NOMO-1 (cell line): Measurements from ENCODE around the gene ASB8.

Source experiments
- DNase-seq, 2 experiments: peaks; one replicate each; lab custom pipeline; 2025; ENCODE audit not compliant: unreplicated experiment in 2 of 2; lab: John Stamatoyannopoulos, UW

The ASB8 gene, protein sequence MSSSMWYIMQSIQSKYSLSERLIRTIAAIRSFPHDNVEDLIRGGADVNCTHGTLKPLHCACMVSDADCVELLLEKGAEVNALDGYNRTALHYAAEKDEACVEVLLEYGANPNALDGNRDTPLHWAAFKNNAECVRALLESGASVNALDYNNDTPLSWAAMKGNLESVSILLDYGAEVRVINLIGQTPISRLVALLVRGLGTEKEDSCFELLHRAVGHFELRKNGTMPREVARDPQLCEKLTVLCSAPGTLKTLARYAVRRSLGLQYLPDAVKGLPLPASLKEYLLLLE

DNA sequence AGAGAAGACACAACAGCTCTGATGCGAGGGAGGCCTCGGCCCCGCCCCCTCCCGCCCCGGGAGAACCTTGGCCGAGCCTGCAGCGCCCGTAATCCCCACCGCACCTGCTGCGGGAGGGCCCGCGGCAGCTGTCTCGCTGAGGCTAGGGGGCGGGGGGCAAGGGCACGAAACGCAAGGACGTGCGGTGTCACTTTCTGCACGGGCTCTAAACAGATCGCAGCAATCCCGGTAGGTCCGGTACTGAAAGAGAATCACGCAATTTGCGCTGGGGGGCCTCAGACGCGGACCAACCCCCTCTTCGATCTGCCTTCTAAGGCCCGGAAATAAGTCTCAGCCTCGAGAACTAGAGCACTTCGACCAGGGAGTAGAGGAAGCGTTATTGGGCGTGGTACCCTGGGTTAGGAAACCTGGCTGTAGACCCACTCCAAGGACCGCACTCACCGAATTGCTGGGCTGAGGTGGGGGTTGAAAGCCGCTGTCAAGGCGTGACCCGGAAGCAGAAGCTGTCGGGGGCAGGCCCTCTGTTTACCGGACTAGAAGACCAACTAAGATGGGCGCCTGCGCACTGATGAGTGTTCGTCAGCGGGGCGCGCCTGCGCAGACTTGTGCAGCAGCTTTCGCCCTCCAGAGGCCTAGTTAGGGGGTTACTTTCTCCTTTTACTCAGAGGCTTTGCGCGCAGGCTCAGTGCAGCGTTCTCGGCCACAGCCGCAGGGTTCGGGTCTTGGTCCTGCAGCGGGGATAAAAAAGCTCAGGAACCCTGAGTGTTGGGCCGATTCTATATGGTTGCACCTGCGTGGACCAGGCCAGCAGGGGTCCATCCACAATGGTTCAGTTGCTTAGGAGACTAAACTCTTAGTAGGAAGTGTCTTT, at the start of gene ASB8:
ASB8 (minus strand) TSS at position 498 of the 871 bp plus-strand sequence. CDS start 4,019 bp downstream, outside the sequence.
- DNase-seq = peak; percentile 96 to 99

DNA sequence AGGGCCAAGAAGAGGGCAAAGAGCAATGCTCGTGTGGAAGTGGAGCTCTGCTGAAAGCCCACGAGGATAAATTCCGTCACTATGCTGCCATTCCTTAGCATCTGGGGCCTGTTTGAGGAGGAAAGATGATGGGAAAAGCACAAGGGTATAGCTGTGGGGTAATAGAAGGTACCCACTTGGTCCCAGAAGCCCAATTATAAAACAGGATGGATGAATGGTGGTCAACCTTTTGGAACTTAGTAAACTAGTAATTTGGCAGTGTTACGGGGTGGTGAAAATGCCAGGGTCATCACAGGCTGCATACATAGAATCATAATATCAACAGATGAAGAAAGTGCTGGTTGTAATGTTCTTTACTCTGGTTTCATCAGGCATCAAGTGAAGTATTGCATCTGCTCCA, 45.9 kb upstream of the ASB8 start, which contains the start of gene OR10AD1:
OR10AD1 (minus strand) TSS at position 101 of the 400 bp plus-strand sequence; CDS start at position 101, 0 bp downstream.
- no peak for DNase-seq

DNA sequence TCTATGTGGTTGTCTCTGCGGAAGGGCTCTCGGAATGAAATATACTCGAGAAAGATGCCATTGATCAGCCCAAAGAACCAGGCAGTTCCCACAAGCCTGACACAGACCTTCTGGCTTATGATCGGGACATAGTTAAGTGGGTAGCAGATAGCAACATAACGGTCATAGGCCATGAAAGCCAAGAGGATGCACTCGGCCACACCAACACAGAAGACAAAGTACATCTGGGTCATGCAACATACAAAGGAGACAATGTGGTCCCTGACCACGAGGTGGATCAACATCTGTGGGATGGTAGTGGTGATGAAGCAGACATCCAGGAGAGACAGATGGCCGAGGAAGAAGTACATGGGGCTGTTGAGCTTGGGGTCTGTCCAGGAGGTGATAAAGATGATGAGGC, 45.5 kb upstream of the ASB8 start:
- no peak for DNase-seq

DNA sequence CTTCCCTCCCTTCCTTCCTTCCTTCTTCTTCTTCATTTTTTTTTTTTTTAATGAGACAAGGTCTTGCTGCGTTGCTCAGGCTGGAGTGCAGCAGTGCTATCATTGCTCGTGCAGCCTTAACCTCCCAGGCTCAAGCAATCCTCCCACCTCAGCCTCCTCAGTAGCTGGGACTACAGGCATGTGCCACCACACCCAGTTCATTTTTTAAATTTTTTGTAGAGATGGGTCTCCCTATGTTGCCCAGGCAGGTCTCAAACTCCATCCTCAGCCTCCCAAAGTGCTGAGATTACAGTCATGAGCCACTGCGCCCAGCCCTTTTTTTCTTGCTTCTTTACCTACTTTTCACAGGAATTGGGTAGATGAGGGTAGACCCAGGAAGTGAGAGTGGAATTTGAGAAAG, 44.2 kb upstream of the ASB8 start:
- no peak for DNase-seq

DNA sequence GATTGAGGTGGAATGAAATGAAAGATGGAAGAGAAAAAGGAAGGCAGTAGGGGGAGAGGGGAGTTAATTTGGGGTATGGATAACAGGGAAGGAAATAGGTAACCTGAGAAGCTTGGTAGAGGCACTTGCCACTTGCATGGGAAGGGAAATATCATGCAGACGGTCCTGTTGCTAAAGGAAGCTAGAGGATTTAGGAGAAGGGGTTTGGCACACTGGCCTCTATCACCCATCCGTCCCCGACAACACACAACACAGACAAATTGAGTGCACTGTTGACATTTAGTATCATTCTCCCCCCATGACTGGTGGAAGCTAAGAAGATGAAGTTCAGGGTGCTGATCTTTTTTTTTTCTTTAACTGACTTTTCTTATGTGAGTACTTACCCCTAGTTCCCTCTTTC, 43.8 kb upstream of the ASB8 start:
- no peak for DNase-seq

DNA sequence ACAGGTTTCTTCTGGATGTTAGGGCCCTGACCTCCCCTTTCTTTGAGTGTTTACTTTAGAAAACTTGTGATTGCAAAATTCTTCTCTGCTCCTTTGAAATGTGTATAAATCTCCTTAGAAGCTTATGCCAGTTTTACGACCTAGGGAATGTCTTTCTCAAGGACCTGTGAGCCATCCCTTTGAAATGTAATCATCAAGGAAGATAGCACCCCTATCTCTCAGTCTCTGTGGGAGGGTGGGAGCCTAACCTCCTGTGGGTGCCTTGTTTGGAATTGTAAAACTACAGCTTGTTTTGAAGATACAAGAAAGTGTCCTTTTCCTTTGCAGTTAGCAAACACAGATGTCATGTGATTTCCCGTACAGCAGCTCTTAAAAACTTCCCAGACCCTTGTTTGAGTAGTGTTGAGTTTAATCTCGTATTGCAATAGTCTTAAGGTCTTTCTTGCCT, 42.5 kb upstream of the ASB8 start:
- peak; percentile 12 to 43 for DNase-seq

DNA sequence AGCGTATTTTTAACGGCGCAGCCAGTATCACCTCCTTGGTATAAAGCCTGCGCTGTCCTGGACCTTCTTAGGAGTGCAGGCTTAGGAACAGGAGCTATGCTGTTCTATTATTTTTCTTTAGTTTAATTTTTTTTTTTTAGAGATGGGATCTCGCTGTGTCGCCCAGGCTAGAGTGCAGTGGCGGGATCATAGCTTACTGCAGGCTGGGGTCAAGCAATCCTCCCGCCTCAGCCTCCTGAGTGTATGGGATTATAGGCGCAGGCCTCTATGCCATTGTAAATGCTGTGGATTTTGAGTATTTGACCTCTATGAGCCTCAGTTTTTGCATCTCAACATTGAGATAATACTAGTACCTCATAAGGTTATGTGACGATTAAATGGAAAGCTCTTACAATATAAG, 41.7 kb upstream of the ASB8 start:
- no peak for DNase-seq

DNA sequence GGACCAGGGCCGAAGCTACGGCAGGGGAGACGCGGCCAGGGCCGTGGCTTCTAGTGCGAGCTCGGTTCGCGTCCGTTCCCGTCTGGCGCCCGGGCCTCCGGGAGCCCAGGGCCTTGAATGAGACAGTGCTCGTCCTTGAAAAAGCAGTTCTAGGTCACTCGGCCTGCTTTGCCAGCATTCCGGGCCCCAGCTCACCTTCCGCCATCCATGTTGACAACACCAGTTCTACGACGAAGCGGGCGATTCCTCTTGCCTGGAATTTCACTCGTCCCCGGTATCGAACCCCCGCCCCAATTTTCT, 41.3 kb upstream of the ASB8 start:
- DNase-seq = peak in 1 of 2 experiments; percentile 41

DNA sequence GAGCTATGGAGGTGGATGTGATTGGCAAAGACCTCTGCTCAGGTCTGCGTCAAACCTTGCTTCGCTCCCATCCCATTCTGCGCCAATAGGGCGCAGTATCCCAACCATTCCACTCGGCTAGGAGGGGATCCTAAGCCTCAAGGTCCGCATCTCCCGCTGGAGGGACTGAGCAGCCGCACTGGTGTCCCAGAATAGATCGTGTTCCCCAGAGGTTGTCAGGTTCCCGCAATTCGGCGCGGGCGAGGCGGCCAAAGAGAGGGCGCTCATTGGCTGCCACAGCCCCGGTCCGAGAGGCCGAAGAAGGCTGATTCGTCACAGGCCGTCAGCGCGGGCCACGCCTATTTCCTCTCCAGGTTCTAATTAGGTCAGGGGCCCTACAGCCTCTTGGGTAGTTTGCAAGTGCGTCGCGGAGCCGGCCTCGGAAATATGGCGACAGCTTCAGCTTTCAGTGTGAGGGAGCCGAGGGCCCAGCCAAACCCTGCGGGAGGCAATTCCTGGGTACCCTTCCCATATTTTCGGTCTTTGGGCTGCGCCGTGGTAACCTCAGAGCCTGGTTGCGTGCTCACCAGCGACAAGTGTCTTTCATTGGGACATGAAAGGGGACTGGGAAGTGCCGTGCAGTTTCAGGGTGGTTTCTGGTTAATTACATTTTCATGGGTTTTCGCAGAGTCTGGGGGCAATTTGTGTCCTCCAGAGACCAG, 40.8 kb upstream of the ASB8 start:
- DNase-seq = peak; percentile 97

DNA sequence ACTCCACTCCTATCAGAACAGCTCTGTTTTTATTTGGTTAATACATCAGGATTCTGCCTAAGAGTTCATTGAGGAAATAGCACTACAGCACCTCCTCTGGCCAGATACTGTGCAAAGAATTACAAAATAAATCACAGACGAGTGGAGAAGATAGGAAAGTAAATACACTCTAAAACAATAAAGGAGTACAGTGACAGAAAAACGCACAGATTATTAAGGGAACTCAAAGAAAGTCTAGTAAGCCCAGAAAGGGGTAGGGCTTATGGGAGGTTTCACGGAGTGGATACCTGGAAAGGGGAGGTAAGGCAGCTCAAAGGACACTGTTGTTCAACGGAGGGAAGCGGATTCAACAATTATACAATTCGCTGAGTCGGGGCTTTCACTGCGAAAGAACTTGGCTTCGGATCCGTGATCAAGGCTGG, 40.2 kb upstream of the ASB8 start:
- DNase-seq = peak; percentile 14 to 46

DNA sequence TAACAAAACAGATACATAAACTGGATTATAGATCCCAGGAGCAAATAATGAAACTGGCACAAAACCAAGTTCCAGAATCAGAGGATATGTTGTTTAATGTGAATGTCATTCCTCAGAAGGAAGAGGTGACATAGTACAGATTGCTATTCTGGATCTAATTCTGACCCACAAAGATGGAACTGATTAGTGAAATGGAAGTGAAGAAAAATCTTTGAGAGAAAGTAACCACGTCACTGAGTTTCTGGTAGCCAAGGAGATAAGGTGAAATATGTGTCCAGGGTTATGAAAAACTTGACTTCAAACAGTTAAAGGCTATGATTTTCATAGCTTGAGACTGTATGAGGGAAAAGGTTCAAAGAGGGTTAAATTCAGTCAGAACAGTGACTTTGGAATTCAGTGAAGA, 37.5 kb upstream of the ASB8 start:
- DNase-seq = no peak

DNA sequence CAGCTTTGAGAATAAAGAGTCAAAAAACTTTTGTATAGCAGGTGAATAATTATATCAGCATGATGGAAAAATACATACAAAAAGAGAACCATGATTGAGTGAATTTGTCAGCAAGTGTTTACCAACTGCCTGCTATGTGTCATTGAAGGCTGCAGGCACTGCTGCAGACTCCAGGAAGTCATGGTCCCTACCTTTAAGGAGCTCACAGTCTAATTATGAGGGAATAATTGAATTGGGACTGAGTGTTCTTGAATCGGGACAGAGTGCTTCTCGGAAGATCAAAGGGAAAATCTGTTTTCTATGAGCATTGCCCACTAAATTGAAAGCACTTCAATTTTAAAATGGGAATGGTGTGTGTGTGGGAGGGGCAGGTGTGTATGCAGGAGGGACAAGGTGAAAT, 36.3 kb upstream of the ASB8 start:
- no peak for DNase-seq

DNA sequence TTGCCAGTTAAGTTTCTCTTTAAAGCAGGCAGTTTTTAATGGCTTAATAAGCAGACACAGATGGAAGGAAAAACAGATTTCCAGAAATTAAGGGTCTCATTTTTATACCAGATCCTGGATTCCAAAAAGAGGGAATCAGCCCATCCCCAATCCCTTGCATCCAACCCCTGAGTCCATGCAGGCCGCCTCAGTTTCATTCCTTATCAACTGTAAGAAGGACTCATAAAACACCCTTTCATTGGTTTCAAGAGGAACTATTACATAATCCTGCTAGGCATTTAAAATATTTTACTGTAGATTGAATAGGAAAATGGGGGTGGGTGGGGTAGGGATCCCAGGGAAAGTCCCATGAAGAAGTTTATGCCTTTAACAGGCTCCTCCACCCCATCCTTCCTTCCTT, 35.5 kb upstream of the ASB8 start:
- no peak for DNase-seq

DNA sequence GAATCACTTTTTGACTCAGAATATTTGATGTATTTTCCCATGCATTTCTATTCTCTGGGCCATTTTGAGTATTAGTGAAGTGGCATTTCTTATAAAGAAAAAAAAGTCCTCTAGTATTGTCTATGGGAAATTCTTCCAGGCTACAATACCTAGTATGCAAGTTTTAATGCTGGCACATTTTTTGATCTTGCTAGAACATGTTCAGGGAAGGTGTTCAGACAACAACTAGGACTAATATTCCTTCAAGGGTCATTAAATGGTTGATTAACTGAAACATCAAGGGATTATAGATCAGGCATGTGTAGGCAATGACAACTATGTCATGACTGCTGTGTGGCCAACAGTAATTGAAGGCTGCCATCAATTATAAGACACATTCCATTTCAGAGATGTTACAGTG, 33.8 kb upstream of the ASB8 start:
- no peak for DNase-seq

DNA sequence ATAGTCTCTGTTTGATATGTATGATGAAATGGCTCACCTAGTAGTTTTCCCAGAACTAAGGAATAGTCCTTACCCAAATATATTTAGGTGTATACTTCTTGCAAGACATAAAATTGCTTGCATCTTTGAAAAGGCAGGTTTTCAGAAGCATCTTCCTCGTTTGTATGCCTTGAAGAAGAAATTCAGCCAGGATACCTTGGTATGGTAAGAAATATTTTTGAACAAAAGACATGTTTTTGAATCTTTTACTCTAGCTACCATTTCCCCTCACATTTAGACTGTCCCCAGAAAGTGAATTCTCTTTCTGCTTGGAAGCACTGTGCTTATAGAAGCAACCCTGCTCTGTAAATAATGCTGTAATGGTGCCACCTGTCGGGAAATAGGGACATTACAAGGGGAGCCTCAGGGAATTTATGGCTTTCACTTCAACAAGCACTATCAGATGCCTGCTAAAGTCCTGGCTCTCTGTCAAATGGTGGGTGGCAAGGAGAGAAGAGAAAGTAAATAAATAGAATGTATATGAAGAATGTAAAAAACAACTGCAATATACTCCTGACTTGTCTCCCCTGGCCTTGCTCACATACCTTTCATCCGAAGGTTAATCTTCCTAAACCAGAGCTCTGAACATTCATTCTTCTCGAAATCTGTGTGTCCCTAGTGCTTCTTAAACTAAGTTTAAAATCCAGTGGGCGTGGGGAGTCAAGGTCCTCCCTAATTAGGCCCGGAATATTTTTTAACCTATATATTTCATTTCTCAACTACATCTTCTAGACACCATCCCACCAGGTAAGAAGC, 32.2 kb upstream of the ASB8 start:
- DNase-seq = peak in 1 of 2 experiments; percentile 50

DNA sequence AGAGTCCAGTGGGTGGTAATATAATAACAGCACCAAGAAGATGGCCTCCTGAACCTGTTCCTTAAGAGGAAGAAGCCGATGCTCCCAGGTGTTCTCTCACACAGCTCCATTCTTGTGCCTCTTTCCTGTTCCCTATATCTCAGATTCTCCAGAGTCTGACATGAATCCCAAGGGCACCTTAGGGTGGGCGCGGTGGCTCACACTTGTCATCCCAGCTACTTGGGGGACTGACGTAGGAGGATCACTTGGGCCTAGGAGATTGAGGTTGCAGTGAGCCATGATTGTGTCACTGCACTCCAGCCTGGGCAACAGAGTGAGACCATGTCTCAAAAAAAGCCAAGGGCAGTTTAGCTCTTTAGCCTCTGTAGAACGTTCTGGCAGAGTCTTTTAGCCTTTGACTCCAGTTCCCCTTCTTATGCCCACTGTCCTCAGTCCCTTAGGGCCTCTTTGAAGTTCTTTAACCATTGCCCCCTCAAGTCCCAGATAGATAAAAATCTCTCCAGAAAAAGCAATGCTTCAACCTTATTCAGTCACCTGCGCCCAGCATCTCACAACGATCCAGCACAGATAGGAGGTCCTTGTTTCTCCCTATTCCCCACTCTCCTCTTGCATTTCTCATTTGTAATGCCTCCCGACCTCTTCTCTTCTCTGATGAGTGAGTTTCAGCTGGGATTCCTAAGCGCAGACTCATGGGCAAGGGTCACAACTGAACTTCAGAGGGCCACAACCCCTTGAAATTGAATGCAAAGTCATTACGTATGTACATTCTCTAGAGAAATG, 30.8 kb upstream of the ASB8 start:
- DNase-seq = no peak

DNA sequence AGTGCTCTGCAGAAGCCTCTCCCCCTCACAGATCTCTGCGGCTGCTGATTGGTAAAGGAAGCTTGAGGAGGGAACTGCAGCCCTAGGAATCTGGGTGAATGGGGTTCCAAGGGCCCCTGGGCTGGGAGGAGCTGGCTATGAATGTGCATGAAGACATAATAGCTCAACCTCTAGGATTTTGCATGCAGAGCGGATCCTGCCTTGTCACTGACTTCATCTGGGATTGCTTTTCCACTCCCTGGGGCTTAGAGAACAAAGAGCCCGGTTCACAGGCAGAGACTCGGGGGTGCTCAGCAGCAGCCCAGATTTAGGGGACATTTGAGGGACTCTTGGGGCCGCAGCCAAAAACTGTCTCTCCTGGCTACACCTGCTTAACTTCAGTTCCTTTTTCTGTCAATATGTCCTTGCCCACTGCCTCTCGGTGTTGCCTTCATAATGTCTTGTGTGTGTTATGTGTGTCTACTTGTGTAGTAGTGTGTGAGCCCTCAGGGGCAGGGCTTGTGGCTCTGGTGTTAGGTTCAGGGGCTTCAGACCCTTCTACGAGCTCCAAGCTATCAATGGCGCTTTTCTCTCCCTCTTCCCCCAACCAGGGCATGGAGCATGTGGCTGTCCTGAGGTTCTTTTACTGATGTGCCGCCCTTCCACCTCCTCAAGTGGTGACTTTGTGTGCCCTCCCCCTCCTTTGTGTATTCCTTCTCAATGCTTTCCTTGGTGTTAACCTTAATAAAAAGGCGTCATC, 28.0 kb upstream of the ASB8 start:
- DNase-seq = no peak

DNA sequence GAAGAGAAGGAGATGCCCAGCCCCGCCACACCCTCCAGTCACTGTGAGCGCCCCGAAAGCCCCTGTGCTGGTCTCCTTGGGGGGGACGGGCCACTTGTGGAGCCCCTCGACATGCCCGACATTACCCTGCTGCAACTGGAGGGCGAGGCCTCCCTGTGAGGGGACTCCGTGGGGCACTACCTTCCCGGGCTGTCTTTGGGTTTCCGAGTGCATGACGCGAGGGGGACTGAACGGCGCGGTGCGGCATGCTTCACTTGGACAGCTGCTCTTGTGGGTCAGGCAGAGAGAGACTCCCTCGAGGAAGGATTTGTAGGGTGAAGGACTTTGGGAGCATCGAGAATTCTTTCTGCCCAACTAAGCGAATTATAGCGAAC, 27.2 kb upstream of the ASB8 start:
- no peak for DNase-seq

DNA sequence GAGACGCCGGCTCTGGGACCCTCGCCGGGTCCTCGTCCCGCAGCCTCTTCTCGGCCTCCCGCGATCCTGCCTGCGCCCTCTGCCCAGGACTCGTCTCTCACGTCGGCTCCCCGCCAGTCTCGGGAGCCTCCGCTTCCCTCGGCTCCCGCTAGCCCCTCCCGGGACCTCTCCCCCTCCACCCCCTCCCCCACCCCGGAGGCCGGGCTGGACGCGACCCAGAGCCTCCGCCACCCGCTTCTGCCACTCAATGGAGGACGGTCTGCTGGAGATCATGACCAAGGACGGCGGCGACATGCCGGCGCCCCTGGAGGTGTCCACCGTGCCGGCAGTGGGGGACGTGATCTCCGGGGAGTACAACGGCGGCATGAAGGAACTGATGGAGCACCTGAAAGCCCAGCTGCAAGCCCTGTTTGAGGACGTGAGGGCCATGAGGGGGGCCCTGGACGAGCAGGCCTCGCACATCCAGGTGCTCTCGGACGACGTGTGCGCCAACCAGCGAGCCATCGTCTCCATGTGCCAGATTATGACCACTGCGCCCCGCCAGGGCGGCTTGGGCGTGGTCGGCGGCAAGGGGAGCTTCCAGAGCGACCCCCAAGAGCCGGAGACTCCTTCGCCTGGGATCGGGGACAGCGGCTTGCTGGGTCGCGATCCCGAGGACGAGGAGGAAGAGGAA, 26.7 kb upstream of the ASB8 start:
- DNase-seq = no peak
